CD4-positive, alpha-beta T cell treated with Interleukin-21 for 1 hour (primary cell): ENCODE measurements around the gene PKP4.
"Not testable (repeated sequence)": the region's sequence is repeated elsewhere in the genome, so short reads cannot be mapped to it uniquely, and the experiment has no call there.

Experiments
- DNase-seq: peaks from one replicate; pipeline ENCODE4 v3.0.0-alpha.2; 2020

PKP4 gene

DNA sequence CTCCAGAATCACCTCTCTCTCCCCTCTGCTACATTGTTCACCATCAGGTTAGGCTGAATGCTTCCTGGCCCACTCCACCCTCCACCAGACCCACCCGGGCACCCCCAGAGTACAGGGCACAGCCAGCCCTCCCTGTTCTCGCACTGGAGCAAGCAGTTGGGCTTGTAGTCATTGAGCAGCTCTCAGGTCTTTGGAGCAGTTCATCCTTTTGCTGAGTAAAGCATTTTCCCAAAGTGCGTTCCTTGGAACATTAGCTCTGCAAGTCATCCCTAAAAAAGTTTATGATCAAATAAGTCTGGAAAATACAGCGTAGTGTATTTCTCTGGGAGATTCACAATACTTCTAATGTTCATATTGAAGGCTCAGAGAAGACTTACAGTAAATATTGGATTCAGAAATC, 234.9 kb downstream of the PKP4 start:
- no peak for DNase-seq

DNA sequence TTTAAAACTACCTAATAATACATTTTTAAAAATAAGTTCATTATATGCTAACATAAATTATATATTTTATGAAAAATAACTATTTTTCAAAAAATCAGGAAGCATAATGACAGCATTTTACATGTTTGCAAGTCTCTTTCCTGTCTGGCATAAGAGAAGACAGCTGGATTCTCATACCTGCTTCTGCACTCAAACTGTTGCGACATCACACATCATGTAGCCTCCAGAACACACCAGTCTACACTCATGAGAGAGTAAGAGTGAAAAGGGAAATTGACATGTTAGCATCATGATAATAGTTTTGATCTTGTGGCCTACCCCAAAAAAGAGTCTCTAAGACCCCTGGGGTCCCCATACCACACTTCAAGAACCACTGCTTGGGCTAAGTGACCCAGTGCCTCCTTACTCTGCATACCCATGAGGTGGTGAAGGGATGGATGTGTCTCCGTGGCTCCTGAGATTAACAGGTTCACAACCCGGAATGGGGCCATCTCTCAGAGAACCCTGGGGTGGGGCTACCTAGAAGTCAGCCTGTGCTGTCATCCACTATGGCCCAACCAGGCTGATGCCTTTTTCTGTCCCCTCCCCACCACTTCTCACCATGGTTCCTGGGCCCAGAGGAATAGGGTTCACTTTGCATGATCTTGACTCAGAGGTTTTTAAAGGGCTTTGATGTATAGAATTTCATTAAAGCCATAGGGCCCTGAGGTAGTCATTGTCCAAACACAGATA, 235.8 kb downstream of the PKP4 start:
- DNase-seq: no peak

DNA sequence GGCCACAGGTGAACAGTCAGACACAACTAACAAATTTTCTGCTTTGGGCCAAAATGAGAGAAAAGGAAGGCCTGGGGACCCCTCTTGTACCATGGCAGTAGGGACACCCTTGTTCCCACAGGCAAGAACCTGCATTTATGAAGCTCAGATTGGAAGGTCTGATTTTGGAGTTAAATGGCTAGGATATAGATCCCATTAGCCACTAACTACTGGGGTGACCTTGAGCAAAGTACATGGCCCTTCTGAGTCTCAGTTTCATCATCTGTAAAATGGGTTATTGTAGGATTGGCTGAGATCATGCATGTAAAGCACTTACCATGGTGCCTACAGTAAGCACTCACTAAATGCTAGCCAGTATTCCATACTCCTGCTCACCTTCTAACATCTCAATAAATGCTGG, 236.7 kb downstream of the PKP4 start:
- DNase-seq: no peak

DNA sequence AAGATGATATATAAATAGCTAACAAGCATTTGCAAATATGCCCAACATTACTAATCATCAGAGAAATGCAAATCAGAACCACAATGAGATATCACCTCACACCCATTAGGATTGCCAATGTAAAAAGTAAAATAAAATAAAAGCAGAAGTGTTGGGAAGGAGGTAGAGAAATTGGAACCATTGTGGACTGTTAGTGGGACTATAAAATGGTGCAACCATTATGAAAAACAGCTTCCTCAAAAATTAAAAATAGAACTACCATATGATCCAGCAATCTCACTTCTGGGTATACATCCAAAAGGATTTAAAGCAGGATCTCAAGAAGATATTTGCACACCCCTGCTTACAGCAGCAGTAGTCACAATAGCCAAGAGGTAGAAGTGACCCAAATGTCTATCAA, 238.6 kb downstream of the PKP4 start:
- no peak for DNase-seq

DNA sequence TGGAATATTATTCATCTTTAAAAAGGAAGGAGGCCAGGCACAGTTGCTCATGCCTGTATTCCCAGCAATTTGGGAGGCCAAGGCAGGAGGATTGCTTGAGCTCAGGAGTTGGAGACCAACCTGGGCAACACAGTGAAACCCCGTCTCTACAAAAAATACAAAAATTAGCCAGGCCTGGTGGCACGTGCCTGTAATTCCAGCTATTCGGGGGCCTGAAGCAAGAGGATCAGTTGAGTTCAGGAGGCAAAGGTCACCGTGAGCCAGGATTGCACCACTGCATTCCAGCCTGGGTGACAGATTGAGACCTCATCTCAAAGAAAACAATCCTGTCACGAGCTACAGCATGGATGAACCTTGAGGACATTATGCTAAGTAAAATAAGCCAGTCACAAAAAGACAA, 239.0 kb downstream of the PKP4 start:
- not testable (repeated sequence) for DNase-seq

DNA sequence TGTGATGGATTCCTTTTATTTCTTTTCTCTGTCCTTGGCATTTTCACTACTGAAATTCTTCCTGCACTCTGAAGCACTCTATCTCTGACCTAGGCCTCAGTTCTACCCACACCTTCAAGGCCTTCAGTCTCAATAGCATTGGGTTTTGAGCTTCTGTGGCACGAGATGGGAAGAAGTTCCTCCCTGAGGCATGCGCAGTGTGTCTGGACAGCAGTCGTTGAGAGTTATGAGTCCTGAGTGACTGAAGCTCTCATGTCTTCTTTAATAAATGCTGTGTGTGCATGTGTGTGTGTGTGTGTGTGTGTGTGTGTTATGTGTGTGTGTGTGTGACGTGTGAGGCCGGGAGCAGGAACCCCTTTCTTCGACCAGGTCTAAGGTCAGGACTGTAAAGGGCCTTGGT, 242.6 kb downstream of the PKP4 start:
- DNase-seq: no peak

DNA sequence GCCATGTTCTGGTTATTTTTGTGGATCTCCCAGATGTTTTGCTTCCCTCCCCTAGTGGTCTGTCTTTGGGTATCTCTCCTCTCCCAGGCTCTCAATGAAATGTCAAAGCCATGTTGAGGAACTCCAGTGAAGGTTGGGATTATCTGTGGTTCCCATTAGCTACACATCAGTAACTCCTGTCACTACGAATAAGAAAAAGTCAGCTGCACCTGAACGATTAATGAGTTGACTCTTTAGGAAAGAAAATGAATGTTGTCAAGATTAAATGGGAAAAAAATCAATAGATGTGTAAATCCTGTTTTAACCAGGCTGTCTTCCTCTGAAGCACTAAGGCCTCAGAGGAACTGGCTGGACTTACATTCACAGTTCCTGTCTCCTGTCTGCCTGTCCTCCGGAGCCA, 244.3 kb downstream of the PKP4 start:
- no peak for DNase-seq

DNA sequence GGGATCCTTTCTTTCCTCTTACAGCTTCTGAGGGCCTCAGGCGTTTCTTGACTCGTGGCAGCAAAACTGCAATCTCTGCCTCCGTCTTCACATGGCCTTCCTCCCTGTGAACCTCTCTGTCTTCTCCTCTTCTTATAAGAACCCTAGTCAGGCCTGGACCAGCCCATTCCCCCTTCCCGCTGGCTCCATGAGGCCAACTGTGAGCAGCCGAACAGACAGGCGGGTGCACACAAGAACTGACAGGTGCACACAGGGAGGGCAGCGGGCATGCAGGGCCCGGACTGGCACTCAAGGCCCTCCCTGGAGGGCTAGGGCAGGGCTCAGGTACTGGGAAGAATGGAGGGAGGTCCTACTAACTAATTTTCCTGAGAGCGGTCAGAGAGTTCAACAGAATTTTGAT, 246.0 kb downstream of the PKP4 start:
- no peak for DNase-seq

DNA sequence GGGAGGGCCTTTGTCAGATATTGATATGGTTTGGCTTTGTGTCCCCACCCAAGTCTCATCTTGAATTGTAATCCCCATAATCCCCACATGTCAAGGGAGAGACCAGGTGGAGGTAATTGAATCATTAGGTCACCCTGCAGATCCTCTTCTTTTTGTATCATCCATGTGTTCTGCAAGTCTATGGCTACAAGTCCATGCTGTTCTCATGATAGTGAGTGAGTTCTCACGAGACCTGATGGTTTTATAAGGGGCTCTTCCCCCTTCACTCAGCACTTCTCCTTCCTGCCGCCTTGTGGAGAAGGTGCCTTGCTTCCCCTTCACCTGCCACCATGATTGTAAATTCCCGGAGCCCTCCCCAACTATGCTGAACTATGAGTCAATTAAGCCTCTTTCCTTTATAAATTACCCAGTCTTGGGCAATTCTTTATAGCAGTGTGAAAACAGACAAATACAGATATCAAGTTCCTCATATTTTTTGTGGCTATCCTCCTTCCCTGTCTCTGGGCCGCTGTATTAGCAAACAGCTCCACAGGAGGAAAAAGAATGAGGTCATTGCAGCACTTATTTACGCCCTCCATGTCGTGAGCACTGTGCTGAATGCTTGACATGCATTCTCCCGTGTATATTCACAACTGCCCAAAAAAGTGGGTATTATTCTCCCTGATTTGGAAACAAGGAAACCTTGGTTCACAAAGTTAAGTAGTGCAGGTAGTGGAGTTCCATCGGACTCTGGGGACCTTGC, 248.1 kb downstream of the PKP4 start:
- not testable (repeated sequence) for DNase-seq

DNA sequence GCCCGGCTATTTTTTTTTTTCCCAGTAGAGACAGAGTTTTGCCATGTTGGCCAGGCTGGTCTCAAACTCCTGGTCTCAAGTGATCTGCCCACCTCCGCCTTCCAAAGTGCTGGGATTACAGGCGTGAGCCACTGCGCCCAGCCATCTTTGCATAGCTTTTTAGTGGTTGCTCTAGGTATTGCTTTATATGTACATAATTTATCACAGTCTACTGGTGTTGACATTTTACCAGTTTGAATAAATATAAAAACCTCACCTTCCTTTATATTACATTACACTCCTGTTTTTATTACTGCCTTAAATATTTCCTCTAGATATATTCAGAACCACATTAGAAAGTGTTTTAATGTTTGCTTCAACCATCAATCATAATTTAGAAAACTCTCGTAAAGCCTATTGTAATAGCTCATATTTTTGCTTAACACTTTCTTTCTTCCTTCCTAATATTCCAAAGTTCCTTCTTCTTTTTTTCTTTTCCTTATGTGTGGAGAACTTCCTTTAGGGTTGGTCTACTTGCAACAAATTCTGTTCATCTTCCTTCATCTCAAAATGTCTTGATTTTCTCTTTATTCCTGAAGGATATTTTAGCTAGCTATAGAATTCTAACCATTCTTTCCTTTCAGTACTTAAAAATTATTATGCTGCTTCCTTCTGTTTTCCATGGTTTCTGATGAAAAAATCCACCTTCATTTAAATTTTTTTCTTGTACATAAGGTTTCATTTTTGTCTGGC, 256.2 kb downstream of the PKP4 start:
- DNase-seq: no peak

DNA sequence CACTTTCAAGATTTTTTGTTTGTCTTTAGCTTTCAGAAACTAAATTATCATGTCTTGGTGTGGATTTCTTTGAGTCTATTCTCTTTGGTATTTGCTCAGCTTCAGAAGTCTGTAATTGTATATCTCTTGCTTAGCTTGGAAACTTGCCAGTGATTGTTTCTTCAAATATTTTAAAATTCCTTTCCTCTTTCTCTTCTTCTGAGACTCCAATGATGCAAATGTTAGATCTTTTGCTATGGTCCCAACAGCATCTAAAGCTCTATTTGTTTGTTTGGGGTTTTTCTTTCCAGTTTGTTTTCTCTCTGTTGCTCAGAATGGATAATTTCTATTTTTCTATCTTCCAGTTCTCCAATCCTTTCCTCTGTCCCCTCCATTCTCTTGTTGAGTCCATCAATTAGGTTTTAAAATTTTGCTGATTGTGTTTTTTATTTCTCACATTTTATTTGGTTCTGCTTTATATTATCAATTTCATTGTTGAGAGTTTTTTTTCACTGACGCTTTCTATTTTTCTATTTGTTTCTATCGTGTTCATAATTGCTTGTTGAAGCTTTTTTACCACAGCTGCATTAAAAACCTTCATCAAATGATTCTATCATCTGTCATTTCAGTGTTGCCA, 256.9 kb downstream of the PKP4 start:
- DNase-seq: no peak

DNA sequence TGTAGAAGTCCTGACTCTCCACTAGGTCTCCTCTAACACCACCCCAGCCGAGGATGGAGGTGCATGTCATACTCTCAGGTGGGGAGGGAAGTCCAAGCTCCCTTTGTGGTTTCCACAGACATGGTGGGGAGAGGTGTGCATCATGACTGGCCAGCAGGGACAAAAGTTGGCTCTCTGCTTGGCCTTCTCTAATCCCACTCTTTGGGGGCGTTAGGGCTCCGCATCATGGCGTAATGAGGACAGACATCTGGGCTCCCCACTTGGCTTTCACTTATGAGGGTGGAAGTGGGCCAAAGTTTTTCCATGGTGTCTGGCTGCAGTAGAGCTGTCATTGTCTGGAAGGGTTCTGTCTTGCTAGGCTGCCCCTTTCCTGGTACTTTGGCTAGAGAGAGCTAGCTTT, 257.7 kb downstream of the PKP4 start:
- DNase-seq: no peak

DNA sequence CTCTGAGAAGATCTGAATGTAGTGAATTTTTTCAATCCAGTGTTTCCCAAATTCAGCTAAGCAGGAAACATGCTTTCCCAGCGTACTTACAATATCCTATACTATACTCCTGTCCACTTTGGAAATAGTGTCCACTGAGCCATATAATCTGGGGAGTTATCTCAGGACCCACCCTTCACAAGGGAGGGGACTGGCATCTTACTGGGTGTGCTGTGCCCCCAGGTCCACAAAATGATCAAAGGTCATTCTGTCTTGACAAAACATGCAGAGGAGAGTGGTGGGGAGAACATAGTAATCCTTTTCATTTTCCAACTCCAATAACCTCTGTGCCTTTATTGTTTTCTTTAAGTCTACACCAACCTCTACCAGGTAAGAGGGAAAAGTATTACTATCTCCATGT, 258.6 kb downstream of the PKP4 start:
- no peak for DNase-seq

DNA sequence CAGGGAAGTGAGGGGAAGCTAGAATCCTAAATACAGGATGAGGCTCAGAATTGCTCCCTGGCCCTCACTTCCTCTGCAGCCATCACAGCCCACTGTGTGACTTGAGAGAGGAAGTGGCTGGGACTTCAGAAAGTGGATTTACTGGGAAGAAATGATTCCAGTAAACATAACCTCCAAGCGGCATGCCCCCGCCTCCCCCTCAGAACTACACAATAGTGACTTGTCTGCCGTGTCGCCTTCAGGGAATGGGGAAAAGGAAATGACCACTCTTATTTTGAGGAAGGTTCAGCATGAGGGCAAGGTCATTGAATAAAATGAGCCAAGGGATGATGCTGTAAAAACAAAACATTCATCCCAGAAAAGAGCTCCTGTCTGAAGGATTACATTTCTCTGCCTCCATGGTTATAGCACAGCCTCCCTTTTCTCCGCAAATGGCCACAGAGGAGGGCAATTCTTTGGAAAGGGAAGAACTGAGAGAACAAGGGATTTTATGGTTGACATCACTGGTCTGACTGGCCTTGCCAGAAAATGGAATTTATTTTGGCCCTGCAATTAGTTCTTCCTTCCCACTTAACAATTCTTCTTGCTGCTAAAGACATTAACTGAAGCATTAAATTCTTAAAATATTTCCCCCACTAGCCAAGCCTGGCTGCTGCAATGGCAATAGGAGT, 259.5 kb downstream of the PKP4 start:
- no peak for DNase-seq

DNA sequence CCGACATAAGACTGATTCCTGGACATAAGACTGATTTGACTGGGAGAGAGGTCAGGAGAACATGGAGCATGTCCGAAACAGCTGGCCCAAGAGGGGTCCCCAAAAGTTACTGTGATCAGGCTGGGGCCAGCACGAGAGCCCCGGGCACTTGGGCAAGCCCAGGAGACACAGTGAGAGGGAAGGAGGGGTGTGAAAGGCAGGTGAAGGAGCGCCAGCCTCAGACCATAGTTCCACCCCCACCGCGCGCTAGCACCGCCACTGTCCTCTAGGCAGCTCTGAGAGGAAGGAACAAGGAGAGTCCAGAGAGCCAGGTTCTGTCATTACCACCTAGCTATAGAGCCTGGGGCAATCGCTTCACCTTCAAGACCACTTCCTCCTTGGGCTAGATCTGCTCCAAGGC, 260.2 kb downstream of the PKP4 start:
- DNase-seq: no peak

DNA sequence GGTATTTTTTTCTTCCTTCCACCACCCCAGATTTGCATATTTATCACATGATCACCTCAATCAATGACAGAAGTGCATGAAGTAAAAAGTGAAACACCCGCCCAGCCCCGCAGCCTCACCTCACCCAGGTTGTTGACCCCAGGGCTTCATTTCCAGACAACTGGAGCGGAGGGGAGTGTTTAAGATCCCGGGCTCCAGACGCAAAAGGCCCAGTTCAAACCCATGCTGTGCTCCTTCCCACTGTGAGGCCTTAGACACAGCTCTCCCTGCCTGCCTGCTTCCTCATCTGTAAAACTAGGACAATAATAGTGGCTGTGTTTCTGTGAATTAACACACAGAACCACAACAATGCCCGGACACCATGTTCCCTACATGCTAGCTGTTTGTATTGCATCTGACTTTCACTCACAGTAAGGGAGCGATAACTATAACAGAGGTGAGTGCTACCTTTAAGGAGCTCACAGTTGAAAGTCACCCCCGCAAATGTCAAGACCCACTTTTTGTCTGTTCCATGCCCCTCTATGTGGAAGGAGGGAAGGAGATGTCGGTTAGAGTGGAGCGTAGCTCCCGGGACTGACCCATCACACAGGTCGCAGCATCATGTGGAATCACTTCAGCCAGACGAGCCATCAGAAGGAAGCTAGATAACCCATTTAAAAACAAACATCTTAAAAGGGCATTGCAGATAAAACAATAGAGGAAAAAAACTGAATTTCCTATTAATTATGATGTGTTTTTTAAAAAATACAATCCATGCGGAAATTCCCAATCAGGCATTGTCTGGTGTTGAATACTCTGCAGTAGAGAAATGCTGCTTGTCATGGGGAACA, 260.8 kb downstream of the PKP4 start:
- no peak for DNase-seq

DNA sequence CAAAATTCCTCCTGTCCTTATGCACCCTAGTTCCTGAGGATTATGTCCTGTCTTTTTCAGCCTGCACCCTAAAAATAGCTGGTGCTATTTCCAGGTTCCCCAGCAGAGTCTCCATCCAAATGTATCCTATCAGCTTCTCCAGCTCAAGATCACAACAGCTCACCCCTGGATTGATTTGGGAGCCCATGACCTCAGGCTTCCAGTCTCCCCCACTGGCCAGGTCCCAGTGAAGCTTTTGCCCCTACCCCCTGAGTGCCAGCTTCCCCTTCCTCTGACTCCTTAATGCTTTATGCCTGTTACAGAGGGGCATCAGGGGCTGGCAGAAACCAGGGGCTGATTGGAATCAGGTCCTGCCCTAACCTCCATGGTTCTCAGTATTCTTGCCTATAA, 261.4 kb downstream of the PKP4 start:
- DNase-seq: no peak

DNA sequence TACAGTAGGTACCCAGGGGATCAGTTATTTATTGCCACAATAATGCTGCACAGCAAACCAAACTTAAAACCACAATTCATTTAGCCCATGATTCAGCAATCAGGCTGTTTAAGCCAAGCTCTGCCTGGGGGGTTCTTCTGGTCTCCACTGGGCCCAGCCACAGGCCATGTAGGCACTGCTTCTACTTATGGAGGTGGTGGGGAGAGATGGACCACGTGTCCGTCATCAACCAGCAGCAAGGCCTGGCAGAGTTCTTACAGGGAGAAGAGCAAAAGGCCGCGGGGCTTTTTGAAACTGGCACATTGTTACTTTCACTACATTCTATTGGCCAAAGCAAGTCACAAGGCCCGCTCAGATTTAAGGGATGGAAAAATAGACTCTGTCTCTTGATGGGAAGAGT, 262.1 kb downstream of the PKP4 start:
- DNase-seq: no peak

DNA sequence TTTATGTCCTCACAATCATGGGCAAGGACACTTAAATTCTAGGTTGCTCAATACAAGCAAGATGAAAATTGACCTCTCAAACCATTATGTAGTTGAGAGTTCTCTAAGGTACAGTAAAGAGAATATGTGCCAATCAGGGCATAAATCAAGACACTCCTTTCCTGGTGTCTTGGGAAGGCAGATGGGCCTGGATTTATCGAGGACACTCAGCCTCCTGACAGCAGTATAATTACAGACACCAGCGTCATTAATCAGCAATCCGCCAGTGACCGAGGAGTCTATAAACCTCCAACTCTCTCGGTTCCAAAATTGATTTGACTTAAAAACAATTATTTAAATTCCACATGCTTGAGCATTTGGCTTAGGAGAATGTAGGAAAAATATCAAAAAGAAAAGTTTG, 262.7 kb downstream of the PKP4 start:
- no peak for DNase-seq

DNA sequence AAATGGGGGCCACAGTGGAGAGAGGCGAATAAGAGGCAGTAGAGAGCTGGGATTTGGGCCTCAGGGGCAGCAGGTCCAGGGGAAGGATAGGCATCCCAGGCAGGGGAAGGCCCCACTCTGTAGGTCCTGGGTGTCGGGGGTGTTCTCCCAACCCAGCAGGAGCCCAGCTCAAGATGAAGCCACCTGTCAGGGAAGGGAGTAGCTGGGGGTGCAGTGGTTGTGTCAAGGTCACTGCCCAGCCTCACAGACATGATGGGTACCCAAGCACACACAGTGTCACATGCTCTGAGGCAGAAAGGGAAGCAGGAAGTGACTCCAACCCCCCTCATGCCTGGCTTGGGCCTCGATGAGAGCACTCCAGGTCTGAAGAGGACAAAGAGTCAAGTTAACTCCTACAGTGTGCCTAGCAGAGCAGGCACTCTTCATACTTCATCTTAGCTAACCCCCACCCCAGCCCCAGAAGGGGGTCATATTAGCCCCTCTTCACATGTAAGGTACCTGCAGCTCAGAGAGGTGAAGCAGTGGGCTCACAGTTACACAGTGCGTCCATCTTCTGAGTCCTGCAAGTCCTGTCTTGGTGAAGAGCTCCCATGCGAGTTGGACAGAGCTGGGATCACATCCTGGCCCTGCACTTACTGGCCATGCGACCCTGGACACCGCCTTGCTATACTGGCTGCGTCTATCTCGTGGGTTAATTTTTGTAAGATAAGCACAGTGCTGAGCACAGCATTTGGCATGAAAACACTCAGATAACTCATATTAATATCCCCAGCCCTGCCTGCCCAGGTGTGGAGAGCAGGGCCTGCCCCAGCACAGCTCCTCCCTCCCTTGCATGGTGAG, 265.7 kb downstream of the PKP4 start:
- no peak for DNase-seq

DNA sequence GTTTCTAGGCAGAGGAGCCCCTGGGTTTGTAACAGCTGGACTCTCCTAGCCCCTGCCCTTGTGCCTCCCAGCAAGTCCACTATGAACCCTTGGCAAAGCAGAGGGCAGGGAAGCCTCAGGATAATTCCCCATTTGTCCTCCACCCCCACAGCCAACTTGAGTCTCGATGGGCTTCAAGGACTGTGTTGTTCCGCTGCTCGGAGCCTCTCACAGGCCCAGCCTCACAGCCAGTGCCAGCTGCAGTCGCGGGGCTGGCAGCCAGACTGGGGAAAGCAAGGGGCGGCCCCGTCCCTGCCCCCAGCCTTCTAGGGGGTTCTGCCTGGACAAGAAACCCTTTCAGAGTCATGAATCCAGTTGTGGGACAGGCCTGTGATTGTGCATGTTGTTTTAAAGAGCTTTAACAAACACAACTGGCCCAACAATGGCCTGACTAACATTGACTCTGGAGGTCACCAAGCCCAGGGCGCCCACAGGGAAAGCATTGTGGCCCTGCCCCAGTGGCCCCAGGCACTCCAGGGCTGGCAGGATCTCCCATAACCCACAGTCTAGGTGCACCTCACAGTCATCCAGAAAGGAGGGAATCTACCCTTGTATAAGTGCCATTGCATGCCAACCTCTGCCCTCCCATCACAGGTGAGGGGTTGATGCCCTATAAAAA, 266.6 kb downstream of the PKP4 start:
- DNase-seq: no peak
